H1 (cell line): ENCODE results near the gene CPTP. TPM values are rescaled to one million over a fixed set of nuclear protein-coding genes. Genes with fewer than 3 reads are reported as not detected.
A peak's percentile ranks its signal among the peaks of the same experiment; 100 is the strongest.

Source experiments
- GABPA ChIP-seq: IDR thresholded peaks from 2 replicates; pipeline ENCODE4 v1.6.1; 2011; ENCODE audit warnings: mild to moderate bottlenecking, low read length, moderate library complexity, borderline replicate concordance; ENCODE audit not compliant: insufficient read depth
- TAF1 ChIP-seq: IDR thresholded peaks from 2 replicates; pipeline ENCODE4 v1.6.1; 2011; ENCODE audit warnings: mild to moderate bottlenecking, low read depth, low read length
- YY1 ChIP-seq: IDR thresholded peaks from 2 replicates; pipeline ENCODE4 v1.6.1; 2011; ENCODE audit warnings: low read depth, mild to moderate bottlenecking, low read length
- polyA plus RNA-seq, 7 experiments: library from polyadenylated mRNA; depleted of rRNA in 3 of 7; stranded (reverse) in 5 of 7; unstranded in 2 of 7; fragments of >200 nt in 5 of 7; fragments of 200-250 nt in 2 of 7; gene quantifications; 1 replicate in 5 of 7; 2 replicates in 1 of 7; 4 replicates in 1 of 7; pipeline versions ENCODE4 v1.2.1 to v1.2.3, GENCODE V29; 2011 to 2013; ENCODE audit warnings: missing spikeins in 2 of 7, mixed read lengths in 2 of 7
- total RNA-seq: library from RNA; stranded (reverse); fragmentation: NEBNext Ultra II Directional; extraction: Animal tissue kit (Norgen Biotek cat#: 25700); gene quantifications from 2 replicates; pipeline ENCODE4 v1.2.1, GENCODE V29; 2021
- TF ChIP-seq, protein P1 (sequence below): IDR thresholded peaks from 2 replicates; pipeline ENCODE4 v1.6.1; 2012; ENCODE audit warnings: low read length, inconsistent platforms
- TF ChIP-seq, protein P2 (sequence below): fragments of 300-600 bp; sonication (generic); IDR thresholded peaks from 2 replicates; pipeline ENCODE4 v1.7.1; 2012; ENCODE audit warnings: low read length, moderate library complexity, mild to moderate bottlenecking, inconsistent platforms; ENCODE audit not compliant: insufficient replicate concordance

The CPTP gene
- total and polyA plus RNA-seq, 2 of the 8 experiments (the other 6 are each of a cell fraction or from before 2014, with no cell fraction given): 8.1 to 10.6 TPM

DNA sequence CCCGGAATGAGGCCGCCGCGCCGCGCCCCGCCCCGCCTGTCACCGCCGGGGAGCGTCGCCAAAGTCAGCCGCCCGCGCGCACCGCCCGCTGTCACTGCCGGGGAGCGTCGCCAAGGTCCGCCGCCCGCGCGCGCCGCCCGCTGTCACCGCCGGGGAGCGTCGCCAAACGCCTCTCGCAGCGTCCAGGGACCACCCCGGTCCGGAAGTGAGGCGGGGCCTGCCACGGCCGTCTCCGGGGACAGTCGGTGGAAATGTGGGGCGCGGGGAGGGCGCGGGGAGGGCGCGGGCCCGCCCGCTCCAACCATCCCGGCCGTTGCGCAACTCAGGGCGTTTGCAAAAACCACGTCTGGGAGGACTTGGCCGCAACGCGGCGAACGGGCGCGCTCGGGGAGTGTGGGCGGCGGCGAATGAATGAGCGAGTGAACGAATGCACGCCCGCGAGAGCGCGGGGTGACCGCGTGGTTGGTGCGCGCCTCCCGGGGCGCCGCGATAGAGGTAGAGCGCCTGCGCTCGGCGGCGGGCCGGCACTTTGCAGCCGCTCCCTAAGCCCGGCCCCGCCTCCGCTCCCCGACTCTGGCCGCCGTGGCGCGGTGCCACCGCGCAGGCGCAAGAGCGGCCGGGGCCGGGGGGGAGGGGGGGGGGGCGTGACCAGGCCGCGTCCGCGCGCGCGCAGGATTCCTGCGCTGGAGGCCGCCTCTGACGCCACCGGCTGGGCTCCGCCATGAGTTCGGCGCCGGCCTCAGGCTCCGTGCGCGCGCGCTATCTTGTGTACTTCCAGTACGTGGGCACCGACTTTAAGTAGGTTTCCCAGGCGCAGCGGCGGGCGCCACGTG is 16.5 kb upstream of the CPTP start, which contains the start of the genes ACAP3 and PUSL1 (continued):
- TF ChIP-seq, protein P1, sequence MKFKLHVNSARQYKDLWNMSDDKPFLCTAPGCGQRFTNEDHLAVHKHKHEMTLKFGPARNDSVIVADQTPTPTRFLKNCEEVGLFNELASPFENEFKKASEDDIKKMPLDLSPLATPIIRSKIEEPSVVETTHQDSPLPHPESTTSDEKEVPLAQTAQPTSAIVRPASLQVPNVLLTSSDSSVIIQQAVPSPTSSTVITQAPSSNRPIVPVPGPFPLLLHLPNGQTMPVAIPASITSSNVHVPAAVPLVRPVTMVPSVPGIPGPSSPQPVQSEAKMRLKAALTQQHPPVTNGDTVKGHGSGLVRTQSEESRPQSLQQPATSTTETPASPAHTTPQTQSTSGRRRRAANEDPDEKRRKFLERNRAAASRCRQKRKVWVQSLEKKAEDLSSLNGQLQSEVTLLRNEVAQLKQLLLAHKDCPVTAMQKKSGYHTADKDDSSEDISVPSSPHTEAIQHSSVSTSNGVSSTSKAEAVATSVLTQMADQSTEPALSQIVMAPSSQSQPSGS: 0 out of 2 replicates have a peak, but pooled peaks have one; percentile 30
- TF ChIP-seq, protein P2, sequence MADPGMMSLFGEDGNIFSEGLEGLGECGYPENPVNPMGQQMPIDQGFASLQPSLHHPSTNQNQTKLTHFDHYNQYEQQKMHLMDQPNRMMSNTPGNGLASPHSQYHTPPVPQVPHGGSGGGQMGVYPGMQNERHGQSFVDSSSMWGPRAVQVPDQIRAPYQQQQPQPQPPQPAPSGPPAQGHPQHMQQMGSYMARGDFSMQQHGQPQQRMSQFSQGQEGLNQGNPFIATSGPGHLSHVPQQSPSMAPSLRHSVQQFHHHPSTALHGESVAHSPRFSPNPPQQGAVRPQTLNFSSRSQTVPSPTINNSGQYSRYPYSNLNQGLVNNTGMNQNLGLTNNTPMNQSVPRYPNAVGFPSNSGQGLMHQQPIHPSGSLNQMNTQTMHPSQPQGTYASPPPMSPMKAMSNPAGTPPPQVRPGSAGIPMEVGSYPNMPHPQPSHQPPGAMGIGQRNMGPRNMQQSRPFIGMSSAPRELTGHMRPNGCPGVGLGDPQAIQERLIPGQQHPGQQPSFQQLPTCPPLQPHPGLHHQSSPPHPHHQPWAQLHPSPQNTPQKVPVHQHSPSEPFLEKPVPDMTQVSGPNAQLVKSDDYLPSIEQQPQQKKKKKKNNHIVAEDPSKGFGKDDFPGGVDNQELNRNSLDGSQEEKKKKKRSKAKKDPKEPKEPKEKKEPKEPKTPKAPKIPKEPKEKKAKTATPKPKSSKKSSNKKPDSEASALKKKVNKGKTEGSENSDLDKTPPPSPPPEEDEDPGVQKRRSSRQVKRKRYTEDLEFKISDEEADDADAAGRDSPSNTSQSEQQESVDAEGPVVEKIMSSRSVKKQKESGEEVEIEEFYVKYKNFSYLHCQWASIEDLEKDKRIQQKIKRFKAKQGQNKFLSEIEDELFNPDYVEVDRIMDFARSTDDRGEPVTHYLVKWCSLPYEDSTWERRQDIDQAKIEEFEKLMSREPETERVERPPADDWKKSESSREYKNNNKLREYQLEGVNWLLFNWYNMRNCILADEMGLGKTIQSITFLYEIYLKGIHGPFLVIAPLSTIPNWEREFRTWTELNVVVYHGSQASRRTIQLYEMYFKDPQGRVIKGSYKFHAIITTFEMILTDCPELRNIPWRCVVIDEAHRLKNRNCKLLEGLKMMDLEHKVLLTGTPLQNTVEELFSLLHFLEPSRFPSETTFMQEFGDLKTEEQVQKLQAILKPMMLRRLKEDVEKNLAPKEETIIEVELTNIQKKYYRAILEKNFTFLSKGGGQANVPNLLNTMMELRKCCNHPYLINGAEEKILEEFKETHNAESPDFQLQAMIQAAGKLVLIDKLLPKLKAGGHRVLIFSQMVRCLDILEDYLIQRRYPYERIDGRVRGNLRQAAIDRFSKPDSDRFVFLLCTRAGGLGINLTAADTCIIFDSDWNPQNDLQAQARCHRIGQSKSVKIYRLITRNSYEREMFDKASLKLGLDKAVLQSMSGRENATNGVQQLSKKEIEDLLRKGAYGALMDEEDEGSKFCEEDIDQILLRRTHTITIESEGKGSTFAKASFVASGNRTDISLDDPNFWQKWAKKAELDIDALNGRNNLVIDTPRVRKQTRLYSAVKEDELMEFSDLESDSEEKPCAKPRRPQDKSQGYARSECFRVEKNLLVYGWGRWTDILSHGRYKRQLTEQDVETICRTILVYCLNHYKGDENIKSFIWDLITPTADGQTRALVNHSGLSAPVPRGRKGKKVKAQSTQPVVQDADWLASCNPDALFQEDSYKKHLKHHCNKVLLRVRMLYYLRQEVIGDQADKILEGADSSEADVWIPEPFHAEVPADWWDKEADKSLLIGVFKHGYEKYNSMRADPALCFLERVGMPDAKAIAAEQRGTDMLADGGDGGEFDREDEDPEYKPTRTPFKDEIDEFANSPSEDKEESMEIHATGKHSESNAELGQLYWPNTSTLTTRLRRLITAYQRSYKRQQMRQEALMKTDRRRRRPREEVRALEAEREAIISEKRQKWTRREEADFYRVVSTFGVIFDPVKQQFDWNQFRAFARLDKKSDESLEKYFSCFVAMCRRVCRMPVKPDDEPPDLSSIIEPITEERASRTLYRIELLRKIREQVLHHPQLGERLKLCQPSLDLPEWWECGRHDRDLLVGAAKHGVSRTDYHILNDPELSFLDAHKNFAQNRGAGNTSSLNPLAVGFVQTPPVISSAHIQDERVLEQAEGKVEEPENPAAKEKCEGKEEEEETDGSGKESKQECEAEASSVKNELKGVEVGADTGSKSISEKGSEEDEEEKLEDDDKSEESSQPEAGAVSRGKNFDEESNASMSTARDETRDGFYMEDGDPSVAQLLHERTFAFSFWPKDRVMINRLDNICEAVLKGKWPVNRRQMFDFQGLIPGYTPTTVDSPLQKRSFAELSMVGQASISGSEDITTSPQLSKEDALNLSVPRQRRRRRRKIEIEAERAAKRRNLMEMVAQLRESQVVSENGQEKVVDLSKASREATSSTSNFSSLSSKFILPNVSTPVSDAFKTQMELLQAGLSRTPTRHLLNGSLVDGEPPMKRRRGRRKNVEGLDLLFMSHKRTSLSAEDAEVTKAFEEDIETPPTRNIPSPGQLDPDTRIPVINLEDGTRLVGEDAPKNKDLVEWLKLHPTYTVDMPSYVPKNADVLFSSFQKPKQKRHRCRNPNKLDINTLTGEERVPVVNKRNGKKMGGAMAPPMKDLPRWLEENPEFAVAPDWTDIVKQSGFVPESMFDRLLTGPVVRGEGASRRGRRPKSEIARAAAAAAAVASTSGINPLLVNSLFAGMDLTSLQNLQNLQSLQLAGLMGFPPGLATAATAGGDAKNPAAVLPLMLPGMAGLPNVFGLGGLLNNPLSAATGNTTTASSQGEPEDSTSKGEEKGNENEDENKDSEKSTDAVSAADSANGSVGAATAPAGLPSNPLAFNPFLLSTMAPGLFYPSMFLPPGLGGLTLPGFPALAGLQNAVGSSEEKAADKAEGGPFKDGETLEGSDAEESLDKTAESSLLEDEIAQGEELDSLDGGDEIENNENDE: no peak
- TF ChIP-seq YY1 (peak; percentile 35; the same call in 1 of the 2 replicates), GABPA (no peak), TAF1 (0 out of 2 replicates have a peak, but pooled peaks have one; percentile 17)
